Gastroesophageal sphincter (tissue), 4 donors: ENCODE data around the gene GLRA3. TPM values are rescaled to one million over a fixed set of nuclear protein-coding genes. Genes with fewer than 3 reads are reported as not detected.

Experiments used
- ATAC-seq: fragments of 150-250 bp; one replicate; pipeline ENCODE4 v1.9.1; 2016; ENCODE audit warnings: mild to moderate bottlenecking, moderate library complexity
- H3K27ac ChIP-seq, 4 donors: fragments of 200-600 bp; sonication (generic) in 3 of 4; 1 replicate in 3 of 4; 2 replicates in 1 of 4; pipeline ENCODE4 v1.5.1; 2016 to 2019
- H3K27me3 ChIP-seq: fragments of 200-600 bp; sonication (generic); one replicate; pipeline ENCODE4 v1.5.1; 2019
- H3K36me3 ChIP-seq, 2 donors: fragments of 200-600 bp; sonication (generic); one replicate each; pipeline ENCODE4 v1.5.1; 2019; ENCODE audit warnings: control low read depth in 1 of 2
- H3K4me1 ChIP-seq, 3 donors: fragments of 200-600 bp; sonication (generic); 1 replicate in 2 of 3; 2 replicates in 1 of 3; pipeline ENCODE4 v1.5.1; 2016 to 2019; ENCODE audit warnings: control low read depth in 2 of 3
- H3K4me3 ChIP-seq, 2 donors: fragments of 200-600 bp; sonication (generic); one replicate each; pipeline ENCODE4 v1.5.1; 2019; ENCODE audit warnings: mild to moderate bottlenecking in 1 of 2, moderate library complexity in 1 of 2
- H3K9me3 ChIP-seq, 3 donors: fragments of 200-600 bp; sonication (generic); one replicate each; pipeline ENCODE4 v1.5.1; 2017 to 2019; ENCODE audit warnings: control low read depth in 2 of 3
- EP300 ChIP-seq: sonication (generic); formaldehyde crosslinking; IDR thresholded peaks from one replicate; pipeline ENCODE4 v1.6.1; 2017; ENCODE audit warnings: antibody characterized with exemption, mild to moderate bottlenecking
- POLR2A ChIP-seq, 2 donors: fragments of 450-650 bp; IDR thresholded peaks; one replicate each; pipeline ENCODE4 v1.6.1; 2017; ENCODE audit warnings: antibody characterized with exemption in 2 of 2, mild to moderate bottlenecking in 2 of 2, moderate library complexity in 1 of 2
- POLR2AphosphoS5 ChIP-seq: sonication (generic); formaldehyde crosslinking; IDR thresholded peaks from one replicate; pipeline ENCODE4 v1.6.1; 2017; ENCODE audit warnings: antibody characterized with exemption
- WGBS, 2 donors: methylation state at CpG; one replicate each; pipeline ENCODE4 v1.1.5; 2018; ENCODE audit warnings: low coverage in 1 of 2; 5-methylcytosine and 5-hydroxymethylcytosine counted together
- total RNA-seq, 4 donors: library from RNA; depleted of rRNA; stranded (reverse); fragments of >200 nt; gene quantifications; one replicate each; pipeline ENCODE4 v1.1.0, GENCODE V29; 2016
- TF ChIP-seq, protein P1 (sequence below), 4 experiments: fragments of 200-600 bp in 2 of 4; fragments of 450-650 bp in 2 of 4; sonication (generic) in 1 of 4; IDR thresholded peaks; one replicate each; pipeline ENCODE4 v1.5.1; 2017 to 2019; ENCODE audit warnings: antibody characterized with exemption in 4 of 4, mild to moderate bottlenecking in 2 of 4, moderate library complexity in 2 of 4

GLRA3 gene
- total RNA-seq, 4 donors from 2014 or later = 0.13 TPM; not detected in 3

DNA sequence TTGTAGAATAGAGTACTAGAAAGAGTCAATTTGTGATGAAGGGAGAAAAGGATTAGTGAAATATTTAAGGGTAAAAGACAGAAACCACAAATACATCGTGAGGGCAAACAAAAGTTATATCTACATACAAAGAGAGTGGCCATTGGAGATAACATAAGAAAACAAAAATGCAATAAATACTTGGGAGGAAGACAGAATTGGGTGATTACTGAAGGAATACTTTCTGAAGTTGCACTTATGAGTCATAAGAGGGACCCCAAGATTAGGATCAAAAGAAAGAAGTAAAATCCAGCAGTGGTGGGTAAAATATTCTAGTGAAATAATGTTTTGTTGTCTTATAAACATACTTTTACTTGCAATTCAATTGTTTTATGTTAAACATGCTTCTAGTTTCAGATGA is 53.7 kb downstream of the GLRA3 start:
- no peaks in the 10 kb centered on the region for H3K9me3 ChIP-seq
- ATAC-seq = no peak
- H3K27me3 ChIP-seq = no peaks in the 10 kb centered on the region
- H3K4me1 ChIP-seq = no peaks in the 10 kb centered on the region
- H3K4me3 ChIP-seq = no peak overlapping the region
- TF ChIP-seq POLR2A (IDR thresholded peaks at IDR 0.05) (no peak), EP300 (no peak), POLR2AphosphoS5 (no peak)
- TF ChIP-seq, protein P1, sequence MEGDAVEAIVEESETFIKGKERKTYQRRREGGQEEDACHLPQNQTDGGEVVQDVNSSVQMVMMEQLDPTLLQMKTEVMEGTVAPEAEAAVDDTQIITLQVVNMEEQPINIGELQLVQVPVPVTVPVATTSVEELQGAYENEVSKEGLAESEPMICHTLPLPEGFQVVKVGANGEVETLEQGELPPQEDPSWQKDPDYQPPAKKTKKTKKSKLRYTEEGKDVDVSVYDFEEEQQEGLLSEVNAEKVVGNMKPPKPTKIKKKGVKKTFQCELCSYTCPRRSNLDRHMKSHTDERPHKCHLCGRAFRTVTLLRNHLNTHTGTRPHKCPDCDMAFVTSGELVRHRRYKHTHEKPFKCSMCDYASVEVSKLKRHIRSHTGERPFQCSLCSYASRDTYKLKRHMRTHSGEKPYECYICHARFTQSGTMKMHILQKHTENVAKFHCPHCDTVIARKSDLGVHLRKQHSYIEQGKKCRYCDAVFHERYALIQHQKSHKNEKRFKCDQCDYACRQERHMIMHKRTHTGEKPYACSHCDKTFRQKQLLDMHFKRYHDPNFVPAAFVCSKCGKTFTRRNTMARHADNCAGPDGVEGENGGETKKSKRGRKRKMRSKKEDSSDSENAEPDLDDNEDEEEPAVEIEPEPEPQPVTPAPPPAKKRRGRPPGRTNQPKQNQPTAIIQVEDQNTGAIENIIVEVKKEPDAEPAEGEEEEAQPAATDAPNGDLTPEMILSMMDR (IDR thresholded peaks at IDR 0.05) = no peak
- H3K36me3 ChIP-seq = no peaks in the 10 kb centered on the region
- WGBS, 2 donors = 0 to 46% methylated on average over 1 of the region's 1 CpG
- H3K27ac ChIP-seq = no peak overlapping the region

DNA sequence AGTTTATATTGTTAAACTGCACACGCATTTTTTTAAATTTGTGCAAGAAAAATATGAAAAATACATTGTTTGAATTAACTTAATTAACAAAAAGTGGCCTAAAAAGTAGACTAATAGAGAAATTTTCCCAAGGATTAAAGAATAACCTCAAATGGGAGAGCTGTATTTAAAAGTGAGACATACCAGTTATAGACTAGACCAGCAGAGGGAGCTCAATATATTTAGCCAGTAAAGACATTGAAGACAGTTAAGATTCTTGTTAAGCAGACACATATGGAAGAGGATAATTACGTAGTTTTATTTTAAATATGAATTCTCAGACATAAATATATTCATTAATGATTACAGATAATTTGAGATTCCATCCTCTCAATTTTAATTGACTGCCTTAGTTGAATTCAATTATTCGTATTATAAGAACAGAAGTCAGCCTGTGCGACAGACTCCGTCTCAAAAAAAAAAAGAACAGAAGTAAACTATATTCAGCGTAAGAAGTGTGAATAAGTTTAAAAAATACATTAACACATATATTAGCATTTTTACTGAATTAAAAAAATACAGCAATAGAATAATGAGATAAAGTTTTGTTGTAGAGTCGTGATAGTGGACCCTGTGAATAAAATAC is 64.8 kb downstream of the GLRA3 start:
- 49 to 70% methylated on average over 7 of the region's 7 CpGs for WGBS, 2 donors
- Histone ChIP-seq H3K4me3 (no peak overlapping the region), H3K4me1 (no peaks in the 10 kb centered on the region), H3K27me3 (no peaks in the 10 kb centered on the region), H3K27ac (no peak overlapping the region), H3K36me3 (no peaks in the 10 kb centered on the region), H3K9me3 (no peaks in the 10 kb centered on the region)
- TF ChIP-seq, protein P1 (IDR thresholded peaks at IDR 0.05) = peak in 3 of 4 experiments; percentile 20 to 42 (median 33)
- TF ChIP-seq POLR2AphosphoS5 = no peak
- no peak for TF ChIP-seq EP300
- TF ChIP-seq POLR2A (IDR thresholded peaks at IDR 0.05) = no peak
- no peak for ATAC-seq

DNA sequence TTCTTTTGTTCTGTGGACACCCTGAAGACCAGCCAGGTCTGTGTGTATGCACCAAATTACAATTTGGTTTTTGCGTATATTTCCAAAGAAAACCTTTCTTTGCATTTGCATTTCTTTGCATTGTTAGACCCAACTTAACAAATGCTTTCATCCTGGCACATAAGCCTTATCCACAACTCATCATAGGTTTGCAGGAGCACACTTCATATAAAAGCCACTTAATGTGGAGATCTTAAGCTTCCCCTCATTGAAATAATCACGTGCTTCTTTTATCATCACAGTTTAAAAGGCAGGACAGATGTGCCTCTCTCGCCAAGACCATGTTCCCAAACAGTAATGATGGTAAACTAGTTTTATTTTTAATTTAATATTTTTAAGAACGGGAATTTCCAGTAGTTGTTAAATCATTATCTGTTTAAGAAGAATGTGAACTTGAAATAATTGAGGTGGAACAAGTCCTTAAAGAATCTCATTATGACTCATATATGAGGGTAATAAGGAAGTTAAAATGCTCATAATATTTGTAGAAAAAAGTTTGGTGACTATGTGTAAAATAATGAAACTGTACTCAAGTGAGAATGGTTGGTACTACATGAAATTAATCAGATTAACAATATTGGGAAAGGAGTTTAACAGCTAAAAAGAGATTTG is 65.5 kb downstream of the GLRA3 start:
- Histone ChIP-seq H3K36me3 (no peaks in the 10 kb centered on the region), H3K27me3 (no peaks in the 10 kb centered on the region), H3K4me3 (no peak overlapping the region), H3K9me3 (peaks cover 0 to 4% (median 0%) of the 10 kb centered on the region in 3 donors), H3K4me1 (no peaks in the 10 kb centered on the region), H3K27ac (no peak overlapping the region)
- ATAC-seq = no peak
- WGBS, 2 donors = 67 to 75% methylated on average over 4 of the region's 4 CpGs
- TF ChIP-seq EP300 = no peak
- TF ChIP-seq POLR2A (IDR thresholded peaks at IDR 0.05) = no peak
- no peak for TF ChIP-seq POLR2AphosphoS5
- TF ChIP-seq, protein P1 (IDR thresholded peaks at IDR 0.05) = no peak

DNA sequence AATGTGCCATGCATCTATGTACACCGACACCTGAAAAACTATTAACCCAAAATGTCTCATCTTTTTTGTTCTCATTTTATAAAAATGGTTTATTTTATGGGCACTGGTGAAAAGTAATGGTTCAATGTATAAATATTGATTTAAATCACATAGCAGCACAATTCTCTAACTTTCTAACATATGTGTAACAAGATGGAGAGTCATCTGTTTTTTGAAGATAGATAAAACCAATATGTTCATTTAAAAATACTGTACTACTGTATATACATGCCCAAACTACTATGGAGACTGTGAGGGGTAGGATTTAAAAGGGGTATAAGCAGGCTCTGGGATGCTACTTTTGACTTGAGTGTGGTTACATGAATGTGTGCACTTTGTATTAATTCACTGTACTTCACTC is 67.6 kb downstream of the GLRA3 start:
- Histone ChIP-seq H3K27me3 (no peaks in the 10 kb centered on the region), H3K9me3 (peaks cover 0 to 5% (median 0%) of the 10 kb centered on the region in 3 donors), H3K27ac (no peak overlapping the region), H3K36me3 (no peaks in the 10 kb centered on the region), H3K4me3 (no peak overlapping the region), H3K4me1 (no peaks in the 10 kb centered on the region)
- ATAC-seq = no peak
- TF ChIP-seq POLR2A (IDR thresholded peaks at IDR 0.05) = no peak
- TF ChIP-seq, protein P1 (IDR thresholded peaks at IDR 0.05) = no peak
- TF ChIP-seq EP300 = no peak
- TF ChIP-seq POLR2AphosphoS5 = no peak
- WGBS, 2 donors = 73 to 100% methylated on average over 1 of the region's 1 CpG

DNA sequence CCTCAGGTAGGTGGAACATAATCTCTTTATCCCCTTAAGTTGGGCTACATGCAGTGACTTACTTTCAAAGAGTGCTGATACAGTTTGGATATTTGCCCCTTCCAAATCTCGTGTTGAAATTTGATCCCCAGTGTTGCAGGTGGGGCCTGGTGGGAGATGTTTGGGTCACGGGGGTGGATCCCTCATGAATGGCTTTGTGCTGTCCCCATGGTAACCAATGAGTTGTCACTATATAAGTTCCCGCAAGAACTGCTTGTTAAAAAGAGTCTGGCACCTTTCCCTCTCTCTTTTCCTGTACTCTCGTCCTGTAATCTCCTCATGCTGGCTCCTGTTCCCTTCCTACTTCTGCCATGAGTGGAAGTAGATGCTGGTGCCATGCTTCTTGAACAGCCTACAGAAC is 71.3 kb downstream of the GLRA3 start:
- ATAC-seq = no peak
- Histone ChIP-seq H3K36me3 (no peaks in the 10 kb centered on the region), H3K27me3 (no peaks in the 10 kb centered on the region), H3K4me1 (no peaks in the 10 kb centered on the region), H3K4me3 (no peak overlapping the region), H3K9me3 (peaks cover 0 to 5% (median 0%) of the 10 kb centered on the region in 3 donors), H3K27ac (no peak overlapping the region)
- TF ChIP-seq EP300 = no peak
- TF ChIP-seq POLR2AphosphoS5 = no peak
- TF ChIP-seq, protein P1 (IDR thresholded peaks at IDR 0.05) = no peak
- TF ChIP-seq POLR2A (IDR thresholded peaks at IDR 0.05) = no peak
- WGBS, 2 donors = 20 to 32% methylated on average over 2 to 4 of the region's 4 CpGs
